Measurements from ENCODE around the gene DIS3L2. TPM values are rescaled to one million over a fixed set of nuclear protein-coding genes. Genes with fewer than 3 reads are reported as not detected.

Gene DIS3L2
- total and polyA plus RNA-seq, 2 of the 8 experiments (the other 6 are each of a cell fraction or from before 2014, with no cell fraction given) = 11.5 to 21.6 TPM

DNA sequence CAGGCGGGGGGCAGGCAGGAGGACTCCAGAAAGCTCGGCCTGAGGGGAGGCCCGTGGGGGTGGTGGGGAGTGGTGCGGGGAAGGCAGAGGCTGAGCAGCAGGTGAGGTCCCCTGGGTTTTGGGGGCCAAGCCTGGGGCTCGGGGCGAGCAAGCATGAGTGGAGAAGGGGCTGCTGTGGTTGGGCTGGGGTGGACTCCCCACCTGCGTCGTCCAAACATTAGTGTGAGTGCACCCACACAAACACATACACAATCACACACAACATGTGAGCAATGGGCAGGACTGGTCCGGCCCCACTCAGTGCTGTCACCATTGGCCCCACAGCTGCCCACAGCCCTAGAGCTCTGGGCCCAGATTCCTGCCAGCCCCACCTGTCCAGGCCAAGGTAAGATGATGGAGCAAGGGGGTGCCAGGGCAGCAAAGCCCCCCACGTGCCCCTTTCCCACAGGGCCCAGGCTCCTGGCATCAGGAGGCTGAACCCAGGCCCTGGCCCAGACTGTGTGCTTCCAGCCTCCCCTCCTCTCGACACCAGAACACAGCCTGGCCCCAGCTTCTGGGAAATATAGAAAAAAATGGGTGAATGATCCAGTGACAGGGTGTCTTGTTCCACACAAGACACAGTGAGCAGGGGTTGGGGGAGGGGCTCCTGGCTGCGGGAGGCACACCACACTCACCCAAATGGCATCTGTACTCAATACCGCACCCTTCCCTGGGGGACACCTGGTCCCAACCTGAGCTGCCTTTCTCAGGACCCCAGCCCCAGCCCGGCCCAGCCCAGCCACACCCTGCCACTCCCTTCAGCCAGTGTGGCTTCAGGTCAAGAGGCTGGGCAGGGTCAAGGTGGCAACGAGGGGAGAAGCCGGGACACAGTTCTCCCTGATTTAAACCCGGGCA is 416.6 kb downstream of the DIS3L2 start:
- Histone ChIP-seq H2AK5ac (ENCODE audit: low read depth, low read length) (no peak overlapping the region), H4K91ac (replicated peaks; ENCODE audit: insufficient read length, low read length) (no peak overlapping the region), H2BK120ac (replicated peaks; ENCODE audit: low read depth, low read length) (no peak overlapping the region), H3K18ac (ENCODE audit: extremely low read depth, low read length) (no peak overlapping the region; the same call in 1 of the 2 replicates), H3K23ac (ENCODE audit: insufficient read length) (no peak overlapping the region), H3K4me3 (ENCODE audit: extremely low read depth in 1 of 4, insufficient read depth in 2 of 4, low read depth in 3 of 4, low read length in 4 of 4) (no peak overlapping the region), H4K5ac (ENCODE audit: insufficient read length, low read depth, low read length) (no peak overlapping the region), H3K79me1 (ENCODE audit: low read depth, low read length) (no peaks in the 10 kb centered on the region), H3K14ac (ENCODE audit: insufficient read length) (no peak overlapping the region), H3K27ac (ENCODE audit: low read depth, low read length) (no peak overlapping the region), H2BK20ac (ENCODE audit: low read length) (no peak overlapping the region), H2BK12ac (ENCODE audit: low read depth, low read length) (no peak overlapping the region), H3K36me3 (ENCODE audit: control insufficient read depth in 2 of 4, insufficient read depth in 4 of 4, low read length in 3 of 4) (no peaks in the 10 kb centered on the region), H3K9me3 (ENCODE audit: insufficient read depth in 2 of 2, low read depth in 1 of 2, low read length in 1 of 2) (no peaks in the 10 kb centered on the region), H4K8ac (ENCODE audit: extremely low read depth, insufficient read depth, low read length) (no peak overlapping the region), H2BK5ac (ENCODE audit: low read depth, low read length) (no peak overlapping the region), H3K4me2 (ENCODE audit: insufficient read depth in 1 of 2, low read depth in 2 of 2, low read length in 2 of 2) (no peak overlapping the region), H3K23me2 (ENCODE audit: low read depth, low read length) (no peaks in the 10 kb centered on the region), H3K9ac (replicated peaks in 1 of 4; ENCODE audit: extremely low read depth in 1 of 4, low read depth in 3 of 4, low read length in 3 of 4) (no peak overlapping the region), H4K20me1 (replicated peaks in 1 of 2; ENCODE audit: control insufficient read depth in 1 of 2, insufficient read depth in 2 of 2, low read length in 2 of 2) (no peaks in the 10 kb centered on the region), H3K4ac (replicated peaks; ENCODE audit: insufficient read length, low read depth, low read length) (no peak overlapping the region), H3K79me2 (ENCODE audit: control insufficient read depth in 1 of 2, insufficient read depth in 2 of 2, low read length in 2 of 2) (no peaks in the 10 kb centered on the region), H3K56ac (replicated peaks; ENCODE audit: insufficient read length, low read depth, low read length) (no peak overlapping the region), H3K27me3 (replicated peaks in 1 of 4; ENCODE audit: control insufficient read depth in 3 of 4, extremely low read depth in 1 of 4, insufficient read depth in 3 of 4, low read length in 3 of 4) (peaks cover 0 to 8% (median 6%) of the 10 kb centered on the region in 4 experiments; a peak in 4 of 7 replicates), H3K4me1 (replicated peaks in 1 of 4; ENCODE audit: control insufficient read depth in 3 of 4, insufficient read depth in 4 of 4, low read length in 3 of 4) (peaks cover 0 to 16% (median 5%) of the 10 kb centered on the region in 4 experiments; a peak in 6 of 7 replicates), H2BK15ac (ENCODE audit: low read length) (no peak overlapping the region), H2AFZ (ENCODE audit: low read length) (no peak overlapping the region)
- no peak for FAIRE-seq
- 82% methylated on average over 11 of the region's 17 CpGs; no CpG with 5 or more reads in 1 of the 2 experiments for WGBS, 2 experiments (ENCODE audit: extremely low coverage in 1 of 2, insufficient coverage in 1 of 2, insufficient read length in 1 of 2, insufficient replicate concordance in 2 of 2, low coverage in 1 of 2, low lambda C conversion rate in 2 of 2, missing lambda C conversion rate in 1 of 2)
- TF ChIP-seq NANOG (IDR thresholded peaks at IDR 0.05; ENCODE audit: insufficient read depth, low read depth, low read length, poor library complexity, severe bottlenecking) (no peak), BRCA1 (IDR thresholded peaks at IDR 0.05; ENCODE audit: low read depth, low read length) (no peak), PHF8 (conservative IDR thresholded peaks at IDR 0.05; ENCODE audit: low read depth, low read length) (no peak), POU5F1 (IDR thresholded peaks at IDR 0.05; ENCODE audit: low read depth, low read length) (no peak)
- no peak for DNase-seq (ENCODE audit: low read depth in 1 of 2, low spot score in 2 of 2)
- ChIA-PET POLR2A (ENCODE audit: partially characterized antibody) (interaction anchor here (0.6 to 1.9 kb wide), 6 partner anchors 8 to 57 kb away, joined by 3 to 6 read pairs (median 4); partner anchors contain the start of gene ALPG), CTCF (ENCODE audit: partially characterized antibody) (interaction anchor here (0.6 to 8.3 kb wide), 8 partner anchors 11 to 61 kb away, joined by 3 to 88 read pairs (median 4); no protein-coding TSS in a partner anchor)

Data from H1 (cell line).